Measurements from ENCODE around the gene PIK3CG.
"Not testable (repeated sequence)": the region's sequence is repeated elsewhere in the genome, so short reads cannot be mapped to it uniquely, and the experiment has no call there.

Gene PIK3CG

GRCh38 chr7:106891548-106892410 lies 26.7 kb downstream of the PIK3CG start:
- 0 out of 2 replicates have a peak, but pooled peaks have one; percentile 7 for TF ChIP-seq CTCF (IDR thresholded peaks at IDR 0.05; ENCODE audit: borderline replicate concordance, insufficient read depth, low read depth, low read length)
- no peak overlapping the region for H3K4me3 ChIP-seq (ENCODE audit: low read depth, low read length)

GRCh38 chr7:106893591-106893990 lies 28.5 kb downstream of the PIK3CG start:
- H3K4me3 ChIP-seq (ENCODE audit: low read depth, low read length), result no peak overlapping the region
- TF ChIP-seq CTCF (IDR thresholded peaks at IDR 0.05; ENCODE audit: borderline replicate concordance, insufficient read depth, low read depth, low read length), result no peak

- TF ChIP-seq CTCF (IDR thresholded peaks at IDR 0.05; ENCODE audit: borderline replicate concordance, insufficient read depth, low read depth, low read length), result no peak
- no peak overlapping the region for H3K4me3 ChIP-seq (ENCODE audit: low read depth, low read length)
Measured at GRCh38 chr7:106895246-106895864, 30.3 kb downstream of the PIK3CG start.

GRCh38 chr7:106896231-106896630 lies 31.1 kb downstream of the PIK3CG start:
- H3K4me3 ChIP-seq (ENCODE audit: low read depth, low read length), result no peak overlapping the region
- TF ChIP-seq CTCF (IDR thresholded peaks at IDR 0.05; ENCODE audit: borderline replicate concordance, insufficient read depth, low read depth, low read length), result no peak

GRCh38 chr7:106897553-106897952 lies 32.5 kb downstream of the PIK3CG start:
- not testable (repeated sequence) for H3K4me3 ChIP-seq (ENCODE audit: low read depth, low read length)

- not testable (repeated sequence) for H3K4me3 ChIP-seq (ENCODE audit: low read depth, low read length)
Measured at GRCh38 chr7:106898967-106899366, 33.9 kb downstream of the PIK3CG start.

GRCh38 chr7:106901828-106902441 lies 36.9 kb downstream of the PIK3CG start:
- no peak overlapping the region for H3K4me3 ChIP-seq (ENCODE audit: low read depth, low read length)
- no peak for TF ChIP-seq CTCF (IDR thresholded peaks at IDR 0.05; ENCODE audit: borderline replicate concordance, insufficient read depth, low read depth, low read length)

GRCh38 chr7:106905734-106906133 lies 40.7 kb downstream of the PIK3CG start:
- TF ChIP-seq CTCF (IDR thresholded peaks at IDR 0.05; ENCODE audit: borderline replicate concordance, insufficient read depth, low read depth, low read length), result no peak
- H3K4me3 ChIP-seq (ENCODE audit: low read depth, low read length), result no peak overlapping the region

Measured in GM12875 (cell line).